Liver (tissue), 3 donors: Measurements from ENCODE around the gene MEIS2.

ENCODE experiments used
- CTCF ChIP-seq: fragments of 150-350 bp; IDR thresholded peaks from 2 replicates; pipeline ENCODE4 v1.5.1; 2017; ENCODE audit warnings: improper control_type of control experiment, low read depth, low read length; ENCODE audit not compliant: missing input control
- EGR1 ChIP-seq, 2 donors: IDR thresholded peaks; 2 replicates each; pipeline ENCODE4 v1.6.1; 2016 to 2018; ENCODE audit warnings: antibody characterized with exemption in 2 of 2, low read depth in 2 of 2
- HNF4A ChIP-seq, 2 donors: conservative IDR thresholded peaks; 2 replicates each; pipeline ENCODE4 v1.6.1; 2016; ENCODE audit warnings: antibody characterized with exemption in 2 of 2, mild to moderate bottlenecking in 2 of 2
- HNF4G ChIP-seq: IDR thresholded peaks from 2 replicates; pipeline ENCODE4 v1.6.1; 2016; ENCODE audit warnings: antibody characterized with exemption
- JUND ChIP-seq, 2 donors: IDR thresholded peaks; 2 replicates each; pipeline ENCODE4 v1.6.1; 2016; ENCODE audit warnings: antibody characterized with exemption in 2 of 2
- MAX ChIP-seq: IDR thresholded peaks from 2 replicates; pipeline ENCODE4 v1.6.1; 2016; ENCODE audit warnings: antibody characterized with exemption
- RAD21 ChIP-seq, 2 donors: IDR thresholded peaks; 2 replicates each; pipeline ENCODE4 v1.6.1; 2016; ENCODE audit warnings: antibody characterized with exemption in 2 of 2, mild to moderate bottlenecking in 2 of 2
- REST ChIP-seq: IDR thresholded peaks from 2 replicates; pipeline ENCODE4 v1.6.1; 2016; ENCODE audit warnings: antibody characterized with exemption, mild to moderate bottlenecking
- RXRA ChIP-seq, 2 donors: IDR thresholded peaks; 2 replicates each; pipeline ENCODE4 v1.6.1; 2017 to 2018; ENCODE audit warnings: antibody characterized with exemption in 2 of 2, mild to moderate bottlenecking in 1 of 2
- SP1 ChIP-seq: IDR thresholded peaks from 2 replicates; pipeline ENCODE4 v1.6.1; 2018; ENCODE audit warnings: antibody characterized with exemption, mild to moderate bottlenecking
- TAF1 ChIP-seq: conservative IDR thresholded peaks from 2 replicates; pipeline ENCODE4 v1.6.1; 2016; ENCODE audit warnings: antibody characterized with exemption, mild to moderate bottlenecking
- YY1 ChIP-seq: IDR thresholded peaks from 2 replicates; pipeline ENCODE4 v1.6.1; 2016; ENCODE audit warnings: antibody characterized with exemption, mild to moderate bottlenecking
- ZBTB33 ChIP-seq: IDR thresholded peaks from 2 replicates; pipeline ENCODE4 v1.6.1; 2016; ENCODE audit warnings: antibody characterized with exemption
- donor health status: healthy.
- donor health status: healthy.

GRCh38 chr15:36867436-36867835 is 232.9 kb downstream of the MEIS2 start:
- TF ChIP-seq HNF4A (conservative IDR thresholded peaks at IDR 0.05) (no peak), EGR1 (IDR thresholded peaks at IDR 0.05; ENCODE audit: low read depth in 2 of 2) (no peak), RXRA (IDR thresholded peaks at IDR 0.05) (no peak), CTCF (no peak), YY1 (no peak), HNF4G (no peak), TAF1 (no peak), REST (no peak), SP1 (no peak), MAX (no peak), JUND (IDR thresholded peaks at IDR 0.05) (no peak), ZBTB33 (no peak), RAD21 (IDR thresholded peaks at IDR 0.05) (no peak)
